Hippocampal formation (tissue), 2 donors: ENCODE results near the gene CSF1R.
"Not testable (repeated sequence)": the region's sequence is repeated elsewhere in the genome, so short reads cannot be mapped to it uniquely, and the experiment has no call there.

Source experiments
- DNase-seq, 2 donors: peaks; one replicate each; lab custom pipeline; 2025; lab: John Stamatoyannopoulos, UW

Gene CSF1R

DNA sequence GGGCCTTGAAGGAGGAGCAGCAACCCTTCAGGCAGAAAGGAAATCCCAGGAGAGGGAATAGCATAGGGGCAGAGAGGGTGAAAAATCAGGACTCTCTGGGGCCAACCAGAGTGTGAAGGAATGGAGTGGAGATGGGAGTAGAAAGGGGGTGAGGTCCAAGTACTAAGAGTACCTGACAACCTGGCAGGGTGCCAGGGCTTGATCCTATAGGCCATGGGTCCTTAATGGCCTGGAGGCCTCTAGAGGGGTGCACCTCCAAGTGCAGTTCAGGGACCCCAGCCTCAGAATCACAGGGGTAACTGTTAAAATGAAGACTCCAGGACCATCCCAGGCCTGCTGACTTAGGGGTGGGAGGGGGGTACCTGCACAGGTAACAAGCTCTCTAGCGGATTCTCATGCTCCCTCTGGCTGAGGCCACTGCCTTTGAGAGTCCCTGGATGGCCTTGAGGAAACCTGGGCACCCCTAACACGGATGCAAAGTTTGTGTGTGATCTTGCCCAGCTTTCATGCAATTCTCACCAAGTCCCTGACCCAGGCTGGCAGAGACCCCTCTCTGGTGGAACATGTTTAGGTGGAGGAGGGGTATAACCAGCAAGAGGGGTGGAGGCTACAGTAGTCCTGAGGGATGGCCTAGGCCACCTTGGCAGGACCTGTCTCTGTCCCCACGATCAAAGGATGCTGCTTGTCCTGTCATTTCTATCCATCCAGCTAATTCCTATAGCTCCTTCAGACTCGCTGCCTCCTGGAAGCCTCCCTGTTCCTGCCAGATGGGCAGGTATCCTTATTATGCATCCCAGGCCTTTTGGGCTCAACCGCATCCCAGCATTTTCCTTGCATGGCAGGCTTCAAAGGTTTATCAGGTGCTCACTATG lies 17.6 kb upstream of the CSF1R start:
- no peak for DNase-seq

DNA sequence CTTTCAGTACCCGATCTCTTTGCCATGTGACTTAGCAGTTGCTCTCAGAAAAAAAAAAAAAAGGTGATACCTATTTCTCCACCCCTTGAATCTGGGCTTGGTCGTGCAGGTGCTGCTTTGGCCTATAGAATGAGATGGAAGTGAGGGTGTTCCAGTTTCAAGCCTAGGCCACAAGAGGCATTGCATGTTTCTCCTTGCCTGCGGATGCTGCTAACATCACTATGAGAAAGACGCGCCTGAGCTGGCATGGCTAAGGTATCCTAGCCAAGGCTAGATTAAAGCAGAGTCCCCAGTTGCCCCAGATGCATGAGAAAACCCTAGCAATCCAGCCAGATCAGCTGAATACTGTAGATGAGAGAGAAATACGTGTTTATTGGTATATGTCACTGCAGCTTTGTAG lies 14.7 kb upstream of the CSF1R start:
- no peak for DNase-seq

DNA sequence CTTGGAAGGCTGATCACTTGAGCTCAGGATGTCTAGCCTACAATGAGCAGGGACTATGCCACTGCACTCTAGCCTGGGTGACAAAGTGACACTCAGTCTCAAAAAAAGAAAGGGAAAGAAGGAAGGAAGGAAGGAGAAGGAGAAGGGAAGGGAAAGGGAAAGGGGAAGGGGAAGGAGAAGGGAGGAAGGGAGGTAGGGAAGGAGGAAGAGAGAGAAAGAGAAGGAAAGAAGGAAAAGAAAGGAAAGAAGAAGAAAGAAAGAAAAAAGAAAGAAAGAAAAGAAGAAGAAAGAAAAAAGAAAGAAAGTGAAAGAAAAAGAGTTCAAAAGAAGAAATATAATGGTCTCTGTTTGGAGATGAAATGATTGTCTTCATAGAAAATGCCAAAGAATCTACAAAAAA lies 10.8 kb upstream of the CSF1R start:
- no peak for DNase-seq

DNA sequence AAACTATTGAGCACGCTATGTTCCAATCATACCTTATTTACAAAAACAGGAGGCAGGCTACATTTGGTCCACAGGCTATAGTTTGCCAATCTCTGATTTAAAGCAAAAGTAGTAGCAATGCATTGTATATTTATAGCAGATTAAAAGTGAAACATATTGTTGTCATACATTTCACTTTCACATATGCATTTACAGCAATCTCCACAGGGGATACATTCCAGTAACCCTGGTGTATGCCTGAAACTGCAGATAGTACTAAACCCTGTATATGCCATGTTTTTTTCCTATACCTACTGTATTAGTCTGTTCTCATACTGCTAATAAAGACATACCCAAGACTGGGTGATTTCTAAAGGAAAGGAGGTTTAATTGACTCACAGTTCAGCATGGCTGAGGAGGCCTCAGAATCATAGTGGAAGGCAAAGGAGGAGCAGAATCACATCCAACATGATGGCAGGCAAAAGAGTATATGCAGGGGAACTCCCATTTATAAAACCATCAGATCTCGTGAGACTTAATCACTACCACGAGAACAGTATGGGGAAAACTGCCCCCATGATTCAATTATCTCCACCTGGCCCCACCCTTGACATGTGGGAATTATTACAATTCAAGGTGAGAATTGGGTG lies 5.9 kb upstream of the CSF1R start:
- no peak for DNase-seq

DNA sequence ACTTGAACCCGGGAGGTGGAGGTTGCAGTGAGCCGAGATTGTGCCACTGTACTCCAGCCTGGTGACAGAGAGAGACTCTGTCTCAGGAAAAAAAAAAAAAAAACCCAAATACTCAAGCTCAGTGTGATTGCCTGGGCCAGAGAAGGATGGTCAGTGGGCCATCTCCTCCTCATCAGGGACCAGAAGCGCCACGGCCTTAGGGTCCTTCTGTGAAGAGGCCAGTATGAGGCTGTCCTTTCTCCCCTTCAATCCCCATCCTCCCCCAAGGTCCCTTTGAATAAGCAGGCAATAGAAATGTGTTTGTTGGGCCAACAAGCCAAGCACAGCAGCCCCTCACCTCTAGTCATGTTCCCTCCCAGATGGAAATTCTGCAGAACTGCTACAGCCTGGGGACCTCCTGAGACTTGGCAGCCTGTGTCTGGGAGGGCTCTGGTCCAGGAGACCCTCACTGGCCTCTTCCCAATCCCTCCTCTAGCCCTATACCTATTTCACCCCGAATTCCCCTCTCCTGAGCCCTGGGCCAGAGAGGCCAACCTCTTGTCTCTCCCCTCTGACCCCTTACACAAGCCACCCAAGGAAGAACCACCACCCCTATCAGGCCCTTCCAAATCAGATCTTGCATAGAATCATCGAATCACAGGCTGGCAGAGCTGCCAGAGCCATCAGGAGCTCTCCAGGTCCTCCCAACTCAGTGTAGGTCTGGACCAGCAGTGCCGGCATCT lies 1.0 kb downstream of the CSF1R start:
- DNase-seq = no peak

DNA sequence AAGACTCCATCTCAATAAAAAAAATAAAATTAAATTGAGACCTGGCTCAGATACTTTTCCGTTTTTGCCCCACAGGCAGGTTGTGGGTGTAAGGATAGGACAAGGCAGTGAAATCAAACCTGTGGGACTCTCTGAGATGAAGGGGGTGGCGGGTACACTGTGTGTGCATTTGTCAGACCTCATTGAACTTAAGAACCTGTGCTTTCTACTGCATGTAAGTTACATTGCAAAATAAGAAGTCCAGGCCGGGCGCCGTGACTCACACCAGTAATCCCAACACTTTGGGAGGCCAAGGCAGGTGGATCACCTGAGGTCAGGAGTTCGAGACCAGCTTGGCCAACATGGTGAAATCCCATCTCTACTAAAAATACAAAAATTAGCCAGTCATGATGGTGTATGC lies 1.6 kb downstream of the CSF1R start:
- DNase-seq = not testable (repeated sequence)

DNA sequence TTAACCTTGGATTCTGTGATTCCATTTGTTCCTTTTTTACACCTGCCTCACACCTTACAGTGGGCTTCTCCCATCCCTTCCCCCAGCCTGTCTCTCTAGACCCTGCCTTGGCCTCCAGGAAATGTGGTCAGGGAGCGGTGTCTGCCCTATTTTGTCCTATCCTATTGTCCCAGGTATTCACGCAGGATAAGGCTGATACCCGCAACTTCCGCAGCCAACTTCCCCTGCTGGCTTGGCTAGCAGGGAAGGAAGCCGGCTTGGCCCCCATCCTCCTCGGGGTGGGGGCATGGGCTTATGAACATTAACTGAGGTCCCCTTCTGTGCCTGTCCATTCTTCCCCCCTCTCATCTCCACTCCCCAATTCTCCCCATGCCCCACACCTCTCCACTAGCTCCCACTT lies 3.5 kb downstream of the CSF1R start:
- DNase-seq = peak in 1 of 2 donors; percentile 23

DNA sequence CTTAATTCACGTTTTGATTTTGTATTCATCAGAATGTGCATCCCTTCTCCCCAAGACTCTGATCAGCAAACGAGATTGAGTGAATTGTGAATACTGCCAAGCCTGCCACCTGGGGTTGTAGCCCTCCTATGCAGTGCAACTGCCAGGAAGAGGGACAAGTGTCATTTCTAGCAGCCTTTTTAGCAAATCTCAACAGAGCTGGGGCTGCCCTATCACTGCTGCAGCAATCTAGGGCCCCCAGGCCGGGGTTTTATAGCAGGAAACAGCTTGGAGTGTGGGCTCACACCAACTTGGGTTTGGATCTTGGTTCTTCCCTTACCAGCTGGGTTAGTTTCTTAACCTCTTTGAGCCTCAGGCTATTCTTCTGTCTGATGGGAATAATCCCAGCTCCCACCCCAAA lies 4.0 kb downstream of the CSF1R start:
- no peak for DNase-seq

DNA sequence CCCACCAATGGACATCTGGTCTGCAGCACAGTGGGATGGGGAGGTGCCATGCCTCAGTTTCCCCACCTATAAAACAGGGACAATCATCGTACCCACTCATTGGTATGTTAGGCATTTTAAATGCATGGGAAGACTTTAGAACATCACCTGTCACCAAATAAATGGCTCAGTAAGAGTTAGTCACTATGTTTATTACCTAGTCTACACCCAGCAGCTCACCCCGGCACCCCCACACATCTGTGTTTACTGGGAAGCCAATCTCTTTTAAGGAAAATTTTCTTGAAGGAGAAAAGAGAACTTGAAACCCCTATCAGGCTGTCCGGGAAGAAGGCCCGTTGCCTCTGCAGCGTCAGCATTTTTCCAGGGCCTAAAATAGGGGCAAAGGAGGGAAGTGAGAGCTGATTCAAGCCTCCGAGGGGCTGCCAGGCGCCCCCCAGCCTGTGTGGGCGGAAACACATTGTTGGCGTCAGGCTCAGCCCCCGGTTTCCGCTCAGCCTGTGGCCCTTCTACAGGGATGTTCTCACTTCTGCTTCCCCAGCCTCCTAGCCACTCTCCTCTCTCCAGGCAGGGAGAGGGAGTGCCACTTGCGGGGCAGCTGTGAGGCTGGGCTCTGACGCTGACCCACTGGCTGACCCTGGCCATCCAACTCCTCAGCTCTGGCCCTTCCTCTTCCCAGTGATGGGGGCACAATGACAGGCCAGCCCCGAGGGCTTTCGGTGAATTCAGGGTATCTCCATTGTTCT lies 4.6 kb downstream of the CSF1R start:
- DNase-seq = peak; percentile 16 to 51

DNA sequence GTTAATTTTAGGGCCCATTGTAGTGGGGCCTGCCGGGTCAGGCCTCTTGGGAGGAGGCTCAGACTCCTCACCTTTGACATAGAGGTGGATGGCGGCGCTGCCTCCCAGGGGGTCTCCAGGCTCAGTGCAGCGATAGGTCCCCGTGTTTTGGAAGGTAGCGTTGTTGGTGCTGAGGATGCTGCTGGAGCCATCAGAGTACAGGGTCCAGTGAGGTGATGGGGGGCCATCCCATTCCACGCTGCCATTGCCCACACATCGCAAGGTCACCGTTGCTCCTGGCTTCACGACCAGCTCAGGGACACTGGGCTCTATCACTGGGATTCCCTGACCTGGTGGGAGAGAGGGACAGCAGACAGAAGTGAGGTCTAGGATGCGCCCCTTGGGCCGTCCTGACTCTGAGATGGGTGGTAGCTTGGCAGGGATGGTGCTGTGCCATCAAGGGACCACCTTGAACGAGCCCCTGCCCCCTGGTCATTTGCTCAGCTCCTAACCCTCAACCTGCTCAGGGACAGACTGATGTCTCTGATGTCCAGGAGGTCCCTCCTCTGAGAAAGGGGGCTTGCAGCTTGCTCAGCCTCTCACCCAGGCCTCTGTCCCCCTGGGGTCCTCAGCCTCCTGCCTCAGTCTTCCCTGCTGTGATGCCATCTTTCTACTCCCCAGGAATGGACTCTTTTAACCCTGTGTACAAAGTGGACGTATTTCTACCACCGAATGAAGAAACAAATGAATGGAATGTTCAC lies 5.5 kb downstream of the CSF1R start:
- no peak for DNase-seq

DNA sequence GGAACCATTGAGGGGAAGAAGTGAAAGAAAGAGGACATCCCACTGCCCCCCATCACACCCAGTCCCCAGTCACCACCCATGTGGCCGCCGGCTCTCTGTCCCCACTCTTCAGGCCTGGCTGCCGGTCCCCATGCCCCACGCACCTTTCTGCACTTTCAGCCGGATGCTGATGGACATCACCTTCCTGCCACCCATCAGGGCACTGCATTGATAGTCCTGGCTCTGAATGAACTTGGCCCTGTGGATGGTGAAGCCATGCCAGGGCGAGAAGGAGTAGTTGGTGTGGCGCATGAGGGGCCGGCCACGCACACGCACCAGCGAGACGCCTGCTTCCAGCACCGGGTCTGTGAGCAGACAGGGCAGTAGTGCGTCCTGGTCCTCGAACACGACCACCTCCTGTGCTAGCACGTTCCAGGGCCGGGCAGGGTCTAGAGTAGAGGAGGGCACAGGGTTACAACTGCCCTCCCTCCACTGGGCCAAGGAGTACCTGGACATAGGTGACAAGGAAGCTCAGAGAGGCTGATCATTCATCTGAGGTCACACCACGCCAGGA lies 6.4 kb downstream of the CSF1R start:
- no peak for DNase-seq

DNA sequence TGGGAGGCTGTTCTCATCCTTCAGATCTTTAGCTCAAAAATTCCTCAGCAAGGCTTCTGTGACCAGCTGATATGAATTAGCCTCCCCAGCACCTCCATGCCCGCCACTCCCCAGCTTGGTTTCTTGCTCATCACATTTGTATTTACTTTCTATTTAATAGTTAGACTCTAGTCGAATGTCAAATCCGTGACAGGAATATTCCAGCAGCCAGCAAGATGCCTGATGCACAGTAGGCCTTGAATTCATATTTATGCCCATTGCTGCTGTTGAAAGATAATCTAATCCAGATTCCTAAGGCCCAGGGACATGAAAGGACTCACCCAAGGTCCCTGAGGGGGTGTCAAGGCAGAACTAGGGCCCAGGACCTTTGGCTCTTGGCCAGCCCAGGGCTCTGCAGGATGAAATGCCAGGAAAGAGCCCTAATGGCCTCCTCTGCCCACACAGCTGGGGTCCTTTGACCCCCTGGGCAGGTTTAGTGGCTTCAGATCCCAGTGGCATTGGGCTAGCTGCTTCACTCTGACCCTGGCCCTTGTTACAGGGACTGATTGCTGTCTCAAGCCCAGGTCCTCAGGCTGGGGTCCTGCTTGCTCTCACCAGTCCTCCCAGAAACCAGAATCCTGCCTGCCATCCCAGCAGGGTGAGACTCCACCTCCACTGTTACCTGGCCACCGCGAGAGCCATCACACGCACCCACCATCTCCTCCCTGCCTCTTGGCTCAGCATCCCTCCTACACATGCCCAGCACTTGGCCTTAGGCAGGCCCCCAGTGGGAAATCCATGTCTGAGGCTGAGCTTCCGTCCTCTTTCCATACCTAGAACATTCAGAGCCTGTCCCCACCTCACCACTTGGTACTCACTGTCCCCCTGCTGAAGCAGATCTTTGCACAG lies 7.3 kb downstream of the CSF1R start:
- DNase-seq = no peak

DNA sequence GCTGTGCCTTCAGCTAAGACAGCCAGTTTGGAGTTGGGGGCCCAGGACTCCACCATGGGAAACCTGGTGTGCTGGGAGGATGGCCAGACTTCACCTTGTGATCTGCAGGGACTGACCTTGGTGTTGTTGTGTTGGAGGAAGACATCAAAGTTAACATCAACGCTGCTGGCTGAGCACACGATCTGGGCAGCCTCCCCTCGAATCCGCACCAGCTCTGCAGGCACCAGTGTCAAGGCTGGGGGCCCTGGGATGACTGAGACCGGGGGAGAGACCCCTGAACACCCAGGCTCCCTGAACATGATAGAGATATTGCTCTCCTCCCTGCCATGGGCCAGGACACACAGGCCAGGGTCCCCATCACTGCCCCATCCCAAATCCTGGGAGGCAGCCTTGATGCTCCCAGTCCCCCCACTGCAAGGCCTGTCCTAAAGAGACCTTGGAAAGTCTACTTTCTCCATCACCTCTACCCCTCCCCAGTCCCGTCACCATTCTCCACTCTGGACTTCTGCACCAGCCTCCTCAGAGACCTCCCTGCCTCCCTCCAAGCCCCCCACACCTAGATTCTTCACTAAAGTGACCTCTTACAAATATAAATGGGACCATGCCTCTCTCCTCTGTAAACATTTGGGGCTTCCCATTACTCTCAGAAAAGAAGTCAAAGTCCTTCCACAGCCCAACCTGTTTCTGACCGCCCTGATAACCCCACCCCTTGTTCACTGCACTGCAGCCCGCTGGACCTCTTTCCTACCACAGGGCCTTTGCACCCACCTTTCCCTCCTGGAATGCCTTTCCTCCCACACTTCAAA lies 8.2 kb downstream of the CSF1R start:
- no peak for DNase-seq

DNA sequence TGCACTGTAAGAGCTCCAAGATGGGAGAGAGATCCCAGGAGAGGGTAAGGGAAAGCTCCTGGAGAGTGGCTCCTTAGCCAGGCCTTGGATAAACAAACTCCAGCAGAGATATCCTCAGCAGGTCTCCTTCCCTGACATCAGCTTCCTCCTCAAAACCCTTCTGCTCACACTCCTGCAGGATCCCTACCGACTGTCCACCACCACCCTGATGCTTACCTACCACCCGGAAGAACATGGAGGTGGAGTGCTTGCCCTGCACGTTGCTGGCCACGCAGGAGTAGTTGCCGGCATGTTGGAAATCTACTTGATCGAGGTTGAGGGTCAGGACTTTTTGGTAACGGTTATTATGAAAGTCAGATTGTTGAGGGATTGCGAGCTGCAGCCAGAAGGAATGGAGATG lies 9.3 kb downstream of the CSF1R start:
- DNase-seq = no peak

DNA sequence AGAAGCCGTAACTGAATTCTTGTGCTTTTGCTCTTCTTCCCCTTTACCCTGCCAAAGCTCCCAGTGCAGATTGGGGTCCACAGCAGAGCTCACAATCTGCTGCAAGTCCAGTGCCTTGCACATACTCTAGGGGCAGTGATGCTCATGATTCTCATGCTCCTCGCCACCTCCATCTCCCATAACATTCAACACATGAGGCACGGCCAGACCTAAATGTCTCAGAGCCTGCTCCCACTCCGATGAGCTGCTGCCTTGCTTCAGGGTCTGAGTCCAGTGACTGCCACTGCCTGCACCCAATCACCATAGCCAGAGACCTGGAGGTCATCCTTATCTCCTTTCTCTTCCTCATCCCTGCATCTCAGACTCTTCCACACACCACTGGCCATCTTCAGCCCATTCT lies 10.5 kb downstream of the CSF1R start:
- no peak for DNase-seq

DNA sequence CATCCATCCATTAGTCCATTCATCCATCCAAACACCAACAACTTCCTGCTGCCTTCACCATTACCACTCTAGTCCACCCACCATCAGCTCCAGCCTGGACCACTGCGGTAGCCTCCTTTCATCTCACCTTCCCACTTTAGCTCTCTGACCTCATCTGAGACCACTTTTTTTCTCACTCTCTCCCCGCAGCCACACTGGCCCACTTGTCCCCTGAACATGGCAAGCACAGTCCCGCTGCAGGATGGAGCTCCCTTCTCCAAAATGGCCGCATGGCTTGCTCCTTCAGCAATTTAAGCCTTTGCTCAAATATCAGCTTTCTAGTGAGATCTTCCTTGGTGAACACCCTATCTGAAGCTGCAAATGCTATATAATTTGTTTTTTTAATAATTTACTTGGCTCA lies 11.1 kb downstream of the CSF1R start:
- no peak for DNase-seq

DNA sequence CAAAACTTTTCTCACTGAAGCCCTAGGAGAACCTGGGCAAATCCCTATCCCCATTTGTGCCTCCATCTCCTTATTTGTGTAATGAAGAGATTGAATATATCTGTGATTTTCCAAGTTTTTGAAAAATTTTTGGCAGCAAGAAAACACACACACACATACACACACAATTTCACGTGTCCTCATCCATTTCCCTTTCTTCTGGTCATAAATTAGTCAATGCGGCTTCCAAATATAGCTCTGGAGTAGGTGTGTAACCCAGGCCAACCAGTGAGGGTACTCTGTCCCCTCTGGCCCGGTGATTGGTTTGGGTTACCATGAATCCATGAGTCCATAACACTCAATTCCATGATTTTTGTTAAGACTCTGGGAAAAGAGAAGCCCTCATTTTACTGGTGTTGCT lies 12.7 kb downstream of the CSF1R start:
- no peak for DNase-seq

DNA sequence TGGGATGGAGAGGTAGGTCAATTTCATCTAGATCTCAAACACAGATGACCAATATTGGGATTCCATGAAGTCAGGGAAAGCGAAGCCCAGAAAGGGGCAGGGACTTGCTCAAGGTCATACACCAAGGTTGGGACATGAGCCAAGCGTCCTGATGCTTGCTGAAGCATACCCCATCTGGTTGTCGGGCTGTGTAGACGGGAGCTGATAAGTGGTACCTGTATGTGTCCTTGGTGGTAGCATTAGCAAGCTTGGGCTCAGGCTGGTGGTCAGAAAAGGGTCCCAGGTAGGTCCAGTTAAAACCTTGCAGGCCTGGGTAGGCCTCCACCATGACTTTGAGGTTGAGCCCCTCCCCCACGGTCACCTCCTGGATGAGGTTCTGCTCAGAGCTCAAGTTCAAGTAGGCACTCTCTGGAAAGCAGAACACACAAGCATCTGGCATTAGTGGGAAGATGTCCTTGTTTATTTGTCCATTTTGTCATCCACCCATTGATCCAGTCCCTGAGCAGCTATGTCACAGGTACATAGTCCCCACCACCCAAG lies 13.2 kb downstream of the CSF1R start:
- no peak for DNase-seq

DNA sequence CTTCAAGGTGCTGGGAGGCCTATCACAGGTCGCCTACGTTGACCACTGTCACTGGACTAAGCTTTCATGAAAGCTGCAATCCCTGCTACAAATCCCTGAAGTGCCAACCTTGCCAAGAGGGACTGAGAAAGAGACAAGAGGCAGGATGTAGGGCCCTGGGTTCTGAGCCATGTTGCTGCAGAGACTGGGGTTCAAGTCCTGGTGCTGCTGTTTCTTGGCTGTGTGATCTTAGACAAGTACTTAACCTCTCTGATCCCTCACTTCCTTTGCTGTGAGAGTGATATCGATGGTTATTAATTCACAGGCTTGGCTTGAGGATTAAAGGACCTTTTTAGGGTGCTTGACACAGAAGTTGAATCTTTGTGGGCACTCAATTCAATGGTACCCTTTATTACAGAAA lies 15.5 kb downstream of the CSF1R start:
- no peak for DNase-seq
